Stomach (tissue), 9 donors: ENCODE measurements around the gene CXCR6. TPM values are rescaled to one million over a fixed set of nuclear protein-coding genes. Genes with fewer than 3 reads are reported as not detected.

Experiments
- DNase-seq, 2 donors: peaks; one replicate each; pipeline versions ENCODE4 v3.0.0 to v3.0.0-alpha.2; 2013 to 2019
- H3K27ac ChIP-seq, 5 donors: fragments of 200-600 bp in 4 of 5; sonication (generic) in 4 of 5; one replicate each; pipeline ENCODE4 v1.5.1; 2013 to 2019; ENCODE audit warnings: mild to moderate bottlenecking in 1 of 5, moderate library complexity in 1 of 5
- H3K27me3 ChIP-seq, 3 donors: fragments of 200-600 bp; sonication (generic); one replicate each; pipeline ENCODE4 v1.5.1; 2017 to 2019; ENCODE audit warnings: mixed run types in 1 of 3
- H3K36me3 ChIP-seq, 4 donors: fragments of 200-600 bp; sonication (generic); 1 replicate in 3 of 4; 2 replicates in 1 of 4; pipeline ENCODE4 v1.5.1; 2016 to 2019
- H3K4me1 ChIP-seq, 4 donors: fragments of 200-600 bp; sonication (generic); one replicate each; pipeline ENCODE4 v1.5.1; 2016 to 2019
- H3K4me3 ChIP-seq, 4 donors: fragments of 200-600 bp; sonication (generic) in 3 of 4; one replicate each; pipeline ENCODE4 v1.5.1; 2016 to 2019; ENCODE audit warnings: mild to moderate bottlenecking in 1 of 4
- H3K9me3 ChIP-seq, 4 donors: fragments of 200-600 bp; sonication (generic); one replicate each; pipeline ENCODE4 v1.5.1; 2016 to 2019
- EP300 ChIP-seq: sonication (generic); formaldehyde crosslinking; IDR thresholded peaks from one replicate; pipeline ENCODE4 v1.6.1; 2017; ENCODE audit warnings: antibody characterized with exemption
- POLR2A ChIP-seq, 4 donors: fragments of 450-650 bp; IDR thresholded peaks; one replicate each; pipeline ENCODE4 v1.6.1; 2016; ENCODE audit warnings: antibody characterized with exemption in 4 of 4, control low read depth in 2 of 4, mild to moderate bottlenecking in 1 of 4, moderate library complexity in 1 of 4
- POLR2AphosphoS5 ChIP-seq, 3 donors: sonication (generic); formaldehyde crosslinking; IDR thresholded peaks; one replicate each; pipeline ENCODE4 v1.6.1; 2016; ENCODE audit warnings: antibody characterized with exemption in 3 of 3
- WGBS, 5 donors: extraction: QIAGEN DNeasy Blood & Tissue Kit in 3 of 5; methylation state at CpG; one replicate each; pipeline versions ENCODE4 v1.1.5 to v1.1.7; 2013 to 2018; 5-methylcytosine and 5-hydroxymethylcytosine counted together
- intact Hi-C: fragments of 100-400 bp; cut with DNase I; formaldehyde crosslinking; loops from one replicate; pipeline ENCODE4 v1.15.1; 2023; ENCODE audit warnings: low total_unique reads
- polyA plus RNA-seq, 3 donors: library from polyadenylated mRNA; stranded (reverse); fragments of 200-250 nt; gene quantifications; one replicate each; pipeline ENCODE4 v1.2.3, GENCODE V29; 2013
- total RNA-seq, 5 donors: library from RNA; depleted of rRNA; stranded (reverse); fragments of >200 nt; gene quantifications; one replicate each; pipeline versions ENCODE4 v1.1.0 to v1.2.3, GENCODE V29; 2014 to 2016
- TF ChIP-seq, protein P1 (sequence below), 7 experiments: fragments of 450-650 bp in 4 of 7; fragments of 200-600 bp in 3 of 7; sonication (generic) in 3 of 7; IDR thresholded peaks; one replicate each; pipeline ENCODE4 v1.5.1; 2016 to 2019; ENCODE audit warnings: antibody characterized with exemption in 7 of 7, control low read depth in 2 of 7, mild to moderate bottlenecking in 1 of 7
- donor health status: healthy with polysubstance abuse.
- donor health status: Bipolar disorder and iron deficiency.
- donor health status: healthy.

CXCR6 gene
- total and polyA plus RNA-seq, 8 donors: 0.31 to 14.8 (median 1.1) TPM; not detected in 3

DNA sequence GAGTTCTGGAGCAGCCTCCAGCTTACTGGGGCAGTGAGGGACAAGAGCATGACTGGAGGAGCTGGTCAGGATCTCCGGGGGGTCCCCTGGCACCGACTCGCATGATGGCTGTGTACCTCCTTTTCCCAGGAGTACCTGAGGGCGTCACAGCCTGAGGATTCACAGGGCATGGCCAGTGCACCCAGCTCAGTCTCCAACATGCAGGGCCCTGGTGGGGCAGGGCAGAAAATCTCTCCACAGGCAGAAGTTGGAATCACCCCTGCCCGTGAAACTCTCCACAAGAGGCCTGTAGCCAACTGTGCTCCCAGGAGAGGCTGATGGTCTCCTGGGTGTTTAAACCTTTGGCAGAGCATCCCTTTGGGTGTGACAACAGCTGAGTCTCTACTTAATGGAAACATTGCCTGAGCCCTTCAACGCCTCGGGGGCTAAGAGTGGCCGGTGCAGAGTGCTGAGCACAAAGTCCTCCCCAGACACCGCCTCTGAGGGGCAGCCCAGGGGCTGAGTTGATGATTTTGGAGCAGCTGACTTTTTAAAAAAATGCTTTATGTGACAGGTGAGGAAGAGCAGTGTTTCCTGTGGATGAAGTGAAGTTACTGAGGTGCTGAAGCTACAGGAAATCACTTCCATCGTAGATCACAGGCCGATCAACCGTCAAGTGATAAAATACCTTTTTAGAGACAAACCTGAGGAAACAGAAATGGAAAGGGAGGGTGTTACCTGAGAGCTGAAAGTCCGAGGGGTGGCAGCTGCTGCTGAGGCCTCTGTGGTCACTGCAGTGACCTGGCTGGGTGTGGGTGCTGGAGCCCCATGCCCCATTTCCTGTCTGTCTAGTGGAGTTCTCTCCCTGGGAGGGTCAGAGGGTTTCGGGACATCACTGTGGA, 21.9 kb upstream of the CXCR6 start:
- intact Hi-C loops: loop anchor here (10.0 kb wide), 1 partner anchor 157 kb away; no protein-coding TSS in a partner anchor
- H3K9me3 ChIP-seq: no peaks in the 10 kb centered on the region
- peaks cover 50 to 93% (median 81%) of the 10 kb centered on the region in 4 donors for H3K36me3 ChIP-seq
- 87 to 94% (median 92%) methylated on average over 13 to 14 of the region's 14 CpGs for WGBS, 5 donors
- no peak overlapping the region for H3K4me3 ChIP-seq
- DNase-seq: no peak
- H3K4me1 ChIP-seq: peaks cover 0 to 4% (median 0%) of the 10 kb centered on the region in 4 donors
- no peaks in the 10 kb centered on the region for H3K27me3 ChIP-seq
- TF ChIP-seq, protein P1, sequence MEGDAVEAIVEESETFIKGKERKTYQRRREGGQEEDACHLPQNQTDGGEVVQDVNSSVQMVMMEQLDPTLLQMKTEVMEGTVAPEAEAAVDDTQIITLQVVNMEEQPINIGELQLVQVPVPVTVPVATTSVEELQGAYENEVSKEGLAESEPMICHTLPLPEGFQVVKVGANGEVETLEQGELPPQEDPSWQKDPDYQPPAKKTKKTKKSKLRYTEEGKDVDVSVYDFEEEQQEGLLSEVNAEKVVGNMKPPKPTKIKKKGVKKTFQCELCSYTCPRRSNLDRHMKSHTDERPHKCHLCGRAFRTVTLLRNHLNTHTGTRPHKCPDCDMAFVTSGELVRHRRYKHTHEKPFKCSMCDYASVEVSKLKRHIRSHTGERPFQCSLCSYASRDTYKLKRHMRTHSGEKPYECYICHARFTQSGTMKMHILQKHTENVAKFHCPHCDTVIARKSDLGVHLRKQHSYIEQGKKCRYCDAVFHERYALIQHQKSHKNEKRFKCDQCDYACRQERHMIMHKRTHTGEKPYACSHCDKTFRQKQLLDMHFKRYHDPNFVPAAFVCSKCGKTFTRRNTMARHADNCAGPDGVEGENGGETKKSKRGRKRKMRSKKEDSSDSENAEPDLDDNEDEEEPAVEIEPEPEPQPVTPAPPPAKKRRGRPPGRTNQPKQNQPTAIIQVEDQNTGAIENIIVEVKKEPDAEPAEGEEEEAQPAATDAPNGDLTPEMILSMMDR (IDR thresholded peaks at IDR 0.05): no peak
- TF ChIP-seq EP300 (no peak), POLR2AphosphoS5 (IDR thresholded peaks at IDR 0.05) (no peak), POLR2A (IDR thresholded peaks at IDR 0.05) (no peak)
- H3K27ac ChIP-seq: no peak overlapping the region

DNA sequence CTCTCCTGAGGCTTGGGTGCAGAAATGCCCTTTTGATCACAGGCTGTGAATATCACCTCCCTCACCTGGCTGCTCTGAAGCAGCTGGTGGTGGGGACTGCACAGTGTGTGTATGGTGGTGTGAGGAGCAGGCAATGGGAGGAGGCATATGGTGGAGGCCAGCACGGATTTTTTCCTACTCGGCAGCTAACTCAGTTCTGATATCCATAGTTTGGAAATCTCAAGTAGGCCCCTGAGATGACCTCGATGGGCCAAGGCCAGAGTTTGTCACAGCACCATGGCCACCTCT, 21.3 kb upstream of the CXCR6 start:
- Histone ChIP-seq H3K27me3 (no peaks in the 10 kb centered on the region), H3K4me3 (no peak overlapping the region), H3K27ac (no peak overlapping the region), H3K4me1 (no peaks in the 10 kb centered on the region), H3K36me3 (peaks cover 50 to 99% (median 87%) of the 10 kb centered on the region in 4 donors), H3K9me3 (no peaks in the 10 kb centered on the region)
- WGBS, 5 donors: 86 to 94% (median 91%) methylated on average over 3 of the region's 3 CpGs
- TF ChIP-seq EP300 (no peak), POLR2AphosphoS5 (IDR thresholded peaks at IDR 0.05) (no peak), POLR2A (IDR thresholded peaks at IDR 0.05) (no peak)
- TF ChIP-seq, protein P1 (IDR thresholded peaks at IDR 0.05): no peak
- intact Hi-C loops: loop anchor here (10.0 kb wide), 1 partner anchor 157 kb away; no protein-coding TSS in a partner anchor
- DNase-seq: no peak

DNA sequence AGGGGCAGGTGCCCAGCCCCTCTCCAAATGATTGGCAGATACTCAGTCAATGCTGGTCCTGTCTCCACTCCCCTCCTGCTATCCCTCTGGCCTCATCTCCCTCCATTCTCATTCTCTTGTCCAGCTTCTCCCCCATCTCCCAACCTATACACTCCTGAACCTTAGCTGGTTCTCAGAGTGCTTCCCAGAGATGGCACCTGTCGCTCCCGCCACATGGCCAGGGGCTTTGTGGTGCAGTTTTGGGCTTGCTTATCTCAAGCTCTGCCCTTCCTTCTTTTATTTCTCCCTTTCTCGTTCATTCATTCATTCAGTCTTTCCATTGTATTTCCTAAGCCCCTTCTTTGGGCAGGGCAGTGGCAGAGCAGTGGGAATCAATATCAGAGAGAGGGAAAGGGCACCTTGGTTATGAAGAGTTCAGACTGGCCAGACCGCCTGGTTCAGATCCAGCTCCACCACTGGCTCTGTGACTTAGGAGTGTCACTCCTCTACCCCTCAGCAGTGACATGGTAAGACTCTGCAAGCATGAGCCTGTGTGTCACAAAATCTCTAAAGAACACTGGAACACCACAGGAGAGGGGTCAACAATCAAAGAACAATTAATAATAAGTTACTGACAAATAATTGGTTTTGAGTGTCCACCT, 20.2 kb upstream of the CXCR6 start:
- Histone ChIP-seq H3K9me3 (no peaks in the 10 kb centered on the region), H3K27me3 (no peaks in the 10 kb centered on the region), H3K4me1 (no peaks in the 10 kb centered on the region), H3K4me3 (no peak overlapping the region), H3K27ac (no peak overlapping the region), H3K36me3 (peaks cover 52 to 100% (median 97%) of the 10 kb centered on the region in 4 donors)
- no peak for DNase-seq
- WGBS, 5 donors: 93 to 97% (median 95%) methylated on average over 4 of the region's 4 CpGs
- TF ChIP-seq POLR2AphosphoS5 (IDR thresholded peaks at IDR 0.05): no peak
- TF ChIP-seq POLR2A (IDR thresholded peaks at IDR 0.05): no peak
- TF ChIP-seq, protein P1 (IDR thresholded peaks at IDR 0.05): no peak
- no peak for TF ChIP-seq EP300
- intact Hi-C loops: loop anchor here (10.0 kb wide), 1 partner anchor 158 kb away; no protein-coding TSS in a partner anchor

DNA sequence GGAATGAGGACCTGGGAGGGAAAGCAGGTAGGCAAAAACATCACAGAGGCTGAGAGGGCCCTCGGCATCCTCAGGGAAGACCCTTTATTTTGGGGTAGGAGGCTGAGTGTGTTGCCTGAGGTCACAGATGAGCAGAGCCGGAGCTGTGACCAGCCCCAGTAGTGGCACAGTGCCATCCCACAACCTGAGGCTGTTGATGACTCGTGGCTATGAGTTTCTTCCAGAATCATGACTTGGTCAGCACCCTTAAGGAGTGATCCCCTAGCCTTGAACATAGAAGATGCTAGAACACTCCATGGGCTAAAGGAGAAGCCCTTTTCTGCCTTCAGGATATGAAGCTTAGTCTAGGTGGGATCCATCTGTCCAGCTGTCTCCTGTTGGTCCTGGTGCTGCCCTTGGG, 19.5 kb upstream of the CXCR6 start:
- H3K27me3 ChIP-seq: no peaks in the 10 kb centered on the region
- H3K27ac ChIP-seq: no peak overlapping the region
- no peaks in the 10 kb centered on the region for H3K4me1 ChIP-seq
- no peak for DNase-seq
- no peak overlapping the region for H3K4me3 ChIP-seq
- H3K9me3 ChIP-seq: no peaks in the 10 kb centered on the region
- intact Hi-C loops: loop anchor here (10.0 kb wide), 1 partner anchor 159 kb away; no protein-coding TSS in a partner anchor
- no peak for TF ChIP-seq EP300
- no peak for TF ChIP-seq POLR2A (IDR thresholded peaks at IDR 0.05)
- TF ChIP-seq POLR2AphosphoS5 (IDR thresholded peaks at IDR 0.05): no peak
- TF ChIP-seq, protein P1 (IDR thresholded peaks at IDR 0.05): no peak
- peaks cover 59 to 100% (median 99%) of the 10 kb centered on the region in 4 donors for H3K36me3 ChIP-seq
- WGBS, 5 donors: 50 to 87% (median 58%) methylated on average over 3 of the region's 3 CpGs
